Keratinocyte (primary cell): ENCODE results near the gene ADGRF3. TPM values are rescaled to one million over a fixed set of nuclear protein-coding genes. Genes with fewer than 3 reads are reported as not detected.
A peak's percentile ranks its signal among the peaks of the same experiment; 100 is the strongest.

Source experiments
- DNase-seq: peaks from one replicate; pipeline ENCODE4 v3.0.0-alpha.2; 2011; ENCODE audit warnings: low read depth, missing footprints, low spot score
- FAIRE-seq: peaks from 2 replicates; lab custom pipeline; 2011; peaks lifted over from hg19 to GRCh38; lab: Jason Lieb, UNC
- H2AFZ ChIP-seq: 2 replicates; pipeline ENCODE4 v1.6.0; 2012; ENCODE audit warnings: low read length, control low read depth, inconsistent platforms; ENCODE audit not compliant: control insufficient read depth
- H3K27ac ChIP-seq: 2 replicates; pipeline ENCODE4 v1.5.1; 2011; ENCODE audit warnings: low read length; ENCODE audit not compliant: control insufficient read depth, insufficient read depth
- H3K27me3 ChIP-seq: 3 replicates; pipeline ENCODE4 v1.6.0; 2011; ENCODE audit warnings: low read length; ENCODE audit not compliant: control insufficient read depth, insufficient read depth; ENCODE audit errors: extremely low read depth
- H3K36me3 ChIP-seq, 2 experiments: 2 replicates in 1 of 2; 3 replicates in 1 of 2; pipeline ENCODE4 v1.5.1; 2011; ENCODE audit warnings: low read length in 2 of 2, mild to moderate bottlenecking in 1 of 2; ENCODE audit not compliant: control insufficient read depth in 2 of 2, insufficient read depth in 2 of 2; ENCODE audit errors: extremely low read depth in 1 of 2
- H3K4me1 ChIP-seq: 3 replicates; pipeline ENCODE4 v1.5.1; 2011; ENCODE audit warnings: low read length; ENCODE audit not compliant: control insufficient read depth, insufficient read depth; ENCODE audit errors: extremely low read depth
- H3K4me2 ChIP-seq: 3 replicates; pipeline ENCODE4 v1.6.0; 2011; ENCODE audit warnings: low read depth, low read length; ENCODE audit not compliant: control insufficient read depth, insufficient read depth; ENCODE audit errors: extremely low read depth
- H3K4me3 ChIP-seq, 3 experiments: fragments of 200-600 bp in 1 of 3; sonication (generic) in 1 of 3; 2 replicates in 2 of 3; 3 replicates in 1 of 3; pipeline ENCODE4 v1.5.1; 2011 to 2016; ENCODE audit warnings: low read length in 3 of 3, mild to moderate bottlenecking in 3 of 3, control low read depth in 2 of 3, inconsistent platforms in 1 of 3, low read depth in 1 of 3, mixed read lengths in 1 of 3, mixed run types in 1 of 3, moderate library complexity in 1 of 3; ENCODE audit not compliant: control insufficient read depth in 2 of 3, insufficient read depth in 2 of 3; ENCODE audit errors: extremely low read depth in 1 of 3
- H3K79me2 ChIP-seq: 2 replicates; pipeline ENCODE4 v1.6.0; 2012; ENCODE audit warnings: low read length; ENCODE audit not compliant: control insufficient read depth, insufficient read depth
- H3K9ac ChIP-seq: 3 replicates; pipeline ENCODE4 v1.6.0; 2011; ENCODE audit warnings: low read length; ENCODE audit not compliant: control insufficient read depth, insufficient read depth; ENCODE audit errors: extremely low read depth
- H3K9me1 ChIP-seq: 3 replicates; pipeline ENCODE4 v1.6.0; 2011; ENCODE audit warnings: low read length; ENCODE audit not compliant: control insufficient read depth, insufficient read depth; ENCODE audit errors: extremely low read depth
- H3K9me3 ChIP-seq: 2 replicates; pipeline ENCODE4 v1.5.1; 2012; ENCODE audit warnings: low read depth, low read length; ENCODE audit not compliant: control insufficient read depth
- H4K20me1 ChIP-seq: 3 replicates; pipeline ENCODE4 v1.6.0; 2011; ENCODE audit warnings: low read length; ENCODE audit not compliant: control insufficient read depth, insufficient read depth; ENCODE audit errors: extremely low read depth
- EZH2 ChIP-seq: IDR thresholded peaks from one replicate; pipeline ENCODE4 v1.6.1; 2012; ENCODE audit warnings: inconsistent platforms, mild to moderate bottlenecking, low read length, moderate library complexity
- dilution Hi-C: fragments of 300-500 bp; cut with MboI; formaldehyde crosslinking; loops from one replicate; pipeline ENCODE4 v1.7.0; 2020; ENCODE audit warnings: low sequenced_read_pairs; ENCODE audit not compliant: extremely low pct_ligation_motif_present
- polyA plus RNA-seq, 5 experiments: library from polyadenylated mRNA; depleted of rRNA in 3 of 5; stranded (reverse) in 3 of 5; stranded (forward) in 1 of 5; unstranded in 1 of 5; fragments of >200 nt; gene quantifications; 1 replicate in 1 of 5; 2 replicates in 3 of 5; 3 replicates in 1 of 5; pipeline versions ENCODE4 v1.2.1 to v1.2.3, GENCODE V29; 2011 to 2012; ENCODE audit warnings: missing spikeins in 2 of 5, low read depth in 1 of 5, low replicate concordance in 1 of 5
- TF ChIP-seq, protein P1 (sequence below), 3 experiments: IDR thresholded peaks in 1 of 3; conservative IDR thresholded peaks in 1 of 3; optimal IDR thresholded peaks in 1 of 3; 2 replicates in 2 of 3; 3 replicates in 1 of 3; pipeline versions ENCODE3 to v1.5.1; 2011; ENCODE audit warnings: low read length in 3 of 3, mild to moderate bottlenecking in 3 of 3, moderate library complexity in 2 of 3, control low read depth in 1 of 3, inconsistent platforms in 1 of 3; ENCODE audit not compliant: insufficient read depth in 2 of 3; ENCODE audit errors: extremely low read depth in 1 of 3

Gene ADGRF3
- polyA plus RNA-seq, 1 donor (not counting 4 experiments of a cell fraction or from before 2014, with no cell fraction given), result 0.17 TPM

DNA sequence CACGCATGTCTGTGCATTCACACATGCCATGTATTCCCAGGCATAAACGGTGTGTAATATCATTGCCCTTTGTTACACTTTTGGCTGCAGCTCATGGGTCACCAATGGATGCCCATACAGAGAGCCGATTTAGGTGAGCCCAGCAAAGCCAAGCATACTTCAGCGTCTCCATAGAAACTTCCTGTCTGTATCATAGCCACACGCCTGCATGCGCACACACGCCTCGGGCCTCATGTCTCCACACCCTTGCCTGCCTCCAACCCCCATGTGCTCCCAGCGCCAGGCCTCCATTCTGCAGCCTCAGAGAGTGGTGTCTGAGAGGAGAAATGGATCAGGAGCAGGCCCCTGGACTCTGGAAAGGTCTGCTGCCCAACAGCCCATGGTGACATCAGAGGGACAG lies 34.1 kb downstream of the ADGRF3 start:
- H3K9ac ChIP-seq, result peak overlapping the region; percentile 57
- H3K27ac ChIP-seq, result peak overlapping the region; percentile 58
- peak; percentile 94 for FAIRE-seq

DNA sequence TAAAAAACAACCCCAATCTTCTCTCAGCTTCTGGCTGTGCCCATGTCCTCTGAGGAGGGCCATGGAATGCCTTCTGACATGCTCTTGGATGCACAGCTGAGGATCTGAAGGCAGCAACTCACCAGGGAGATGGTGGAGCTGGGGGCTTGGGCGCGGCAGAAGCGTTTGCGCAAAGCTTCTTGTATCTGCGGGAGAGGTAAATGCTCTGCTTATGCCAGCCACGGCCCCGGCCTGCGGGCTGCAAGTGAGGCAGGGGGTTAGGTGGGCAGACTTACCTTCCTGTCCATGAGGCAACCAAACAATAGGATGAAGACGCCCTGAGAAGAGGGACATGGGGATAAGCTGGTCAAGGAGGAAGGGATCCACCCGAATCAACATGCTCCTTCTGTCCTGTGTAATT lies 36.7 kb downstream of the ADGRF3 start:
- Histone ChIP-seq H3K4me1 (peaks cover 34% of the 10 kb centered on the region), H3K4me3 (no peak overlapping the region), H3K9ac (no peak overlapping the region), H3K9me3 (no peaks in the 10 kb centered on the region), H3K9me1 (no peaks in the 10 kb centered on the region), H3K27ac (no peak overlapping the region), H3K79me2 (no peaks in the 10 kb centered on the region), H3K27me3 (no peaks in the 10 kb centered on the region), H3K36me3 (no peaks in the 10 kb centered on the region), H3K4me2 (no peak overlapping the region), H2AFZ (no peak overlapping the region), H4K20me1 (no peaks in the 10 kb centered on the region)
- TF ChIP-seq, protein P1, sequence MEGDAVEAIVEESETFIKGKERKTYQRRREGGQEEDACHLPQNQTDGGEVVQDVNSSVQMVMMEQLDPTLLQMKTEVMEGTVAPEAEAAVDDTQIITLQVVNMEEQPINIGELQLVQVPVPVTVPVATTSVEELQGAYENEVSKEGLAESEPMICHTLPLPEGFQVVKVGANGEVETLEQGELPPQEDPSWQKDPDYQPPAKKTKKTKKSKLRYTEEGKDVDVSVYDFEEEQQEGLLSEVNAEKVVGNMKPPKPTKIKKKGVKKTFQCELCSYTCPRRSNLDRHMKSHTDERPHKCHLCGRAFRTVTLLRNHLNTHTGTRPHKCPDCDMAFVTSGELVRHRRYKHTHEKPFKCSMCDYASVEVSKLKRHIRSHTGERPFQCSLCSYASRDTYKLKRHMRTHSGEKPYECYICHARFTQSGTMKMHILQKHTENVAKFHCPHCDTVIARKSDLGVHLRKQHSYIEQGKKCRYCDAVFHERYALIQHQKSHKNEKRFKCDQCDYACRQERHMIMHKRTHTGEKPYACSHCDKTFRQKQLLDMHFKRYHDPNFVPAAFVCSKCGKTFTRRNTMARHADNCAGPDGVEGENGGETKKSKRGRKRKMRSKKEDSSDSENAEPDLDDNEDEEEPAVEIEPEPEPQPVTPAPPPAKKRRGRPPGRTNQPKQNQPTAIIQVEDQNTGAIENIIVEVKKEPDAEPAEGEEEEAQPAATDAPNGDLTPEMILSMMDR (optimal IDR thresholded peaks at IDR 0.05 in 1 of 3, IDR thresholded peaks at IDR 0.05 in 1 of 3, conservative IDR thresholded peaks at IDR 0.05 in 1 of 3; ENCODE audit: extremely low read depth in 1 of 3, insufficient read depth in 2 of 3, low read length in 3 of 3), result no peak
- TF ChIP-seq EZH2, result no peak
- no peak for DNase-seq
- FAIRE-seq, result no peak
- dilution Hi-C loops, result no loop called here

More for the DNA sequence above, 34.1 kb downstream of the ADGRF3 start:
- DNase-seq, result no peak
- peaks cover 21% of the 10 kb centered on the region for H3K4me1 ChIP-seq
- H3K36me3 ChIP-seq, result no peaks in the 10 kb centered on the region
- peak overlapping the region; percentile 65 for H2AFZ ChIP-seq
- no peaks in the 10 kb centered on the region for H4K20me1 ChIP-seq
- no peak overlapping the region for H3K4me3 ChIP-seq
- peaks cover 4% of the 10 kb centered on the region for H3K27me3 ChIP-seq
- H3K9me1 ChIP-seq, result no peaks in the 10 kb centered on the region
- no peaks in the 10 kb centered on the region for H3K9me3 ChIP-seq
- dilution Hi-C loops, result no loop called here
- H3K79me2 ChIP-seq, result no peaks in the 10 kb centered on the region
- peak overlapping the region; percentile 31 for H3K4me2 ChIP-seq
- no peak for TF ChIP-seq EZH2
- TF ChIP-seq, protein P1 (optimal IDR thresholded peaks at IDR 0.05 in 1 of 3, IDR thresholded peaks at IDR 0.05 in 1 of 3, conservative IDR thresholded peaks at IDR 0.05 in 1 of 3; ENCODE audit: extremely low read depth in 1 of 3, insufficient read depth in 2 of 3, low read length in 3 of 3), result no peak
